SK-N-SH (cell line): Measurements from ENCODE around the gene PPTC7. TPM values are rescaled to one million over a fixed set of nuclear protein-coding genes. Genes with fewer than 3 reads are reported as not detected.

Source experiments
- CTCF ChIA-PET: fragments of 300-600, 350-600 bp; formaldehyde crosslinking; extraction: SDS; loops from one replicate; lab custom pipeline; 2021; lab: Yijun Ruan, JAX
- POLR2A ChIA-PET: fragments of 350-600 bp; sonication (Branson Sonifier 250); formaldehyde crosslinking; extraction: SDS; loops from one replicate; lab custom pipeline; 2020; ENCODE audit warnings: antibody characterized with exemption, inconsistent platforms; lab: Yijun Ruan, JAX
- DNase-seq: peaks from one replicate; pipeline ENCODE4 v3.0.0; 2012
- H2AFZ ChIP-seq: fragments of 200-600 bp; sonication (generic); 2 replicates; pipeline ENCODE4 v1.8.1; 2016; ENCODE audit warnings: antibody characterized with exemption, mild to moderate bottlenecking, low read depth
- H3F3A ChIP-seq: fragments of 200-600 bp; sonication (generic); replicated peaks from 2 replicates; pipeline ENCODE3; 2016; ENCODE audit warnings: antibody characterized with exemption, mild to moderate bottlenecking; ENCODE audit not compliant: insufficient read depth
- H3K27ac ChIP-seq, 2 experiments: fragments of 200-500 bp in 1 of 2; fragments of 200-600 bp in 1 of 2; sonication (Bioruptor generic) in 1 of 2; sonication (generic), shearing (Covaris generic) in 1 of 2; 2 replicates each; pipeline versions ENCODE4 v1.5.1 to v1.6.1; 2014 to 2016; ENCODE audit warnings: low read depth in 2 of 2, inconsistent platforms in 1 of 2, low read length in 1 of 2, mild to moderate bottlenecking in 1 of 2, mixed read lengths in 1 of 2
- H3K27me3 ChIP-seq: fragments of 200-600 bp; sonication (generic), shearing (Covaris generic); 2 replicates; pipeline ENCODE4 v1.6.1; 2016; ENCODE audit warnings: mixed run types; ENCODE audit not compliant: insufficient read depth
- H3K36me3 ChIP-seq, 2 experiments: fragments of 200-500 bp in 1 of 2; fragments of 200-600 bp in 1 of 2; sonication (Bioruptor generic) in 1 of 2; sonication (generic) in 1 of 2; replicated peaks in 1 of 2; 2 replicates each; pipeline versions ENCODE3 to v1.5.1; 2014 to 2016; ENCODE audit warnings: low read length in 1 of 2, mild to moderate bottlenecking in 1 of 2; ENCODE audit not compliant: insufficient read depth in 2 of 2, control insufficient read depth in 1 of 2
- H3K4me1 ChIP-seq, 2 experiments: fragments of 200-500 bp in 1 of 2; fragments of 200-600 bp in 1 of 2; sonication (Bioruptor generic) in 1 of 2; sonication (generic), shearing (Covaris generic) in 1 of 2; 2 replicates each; pipeline versions ENCODE4 v1.5.1 to v1.6.1; 2014 to 2016; ENCODE audit warnings: low read depth in 1 of 2, low read length in 1 of 2, mixed run types in 1 of 2; ENCODE audit not compliant: insufficient read depth in 2 of 2, control insufficient read depth in 1 of 2
- H3K4me2 ChIP-seq: fragments of 200-600 bp; sonication (generic), shearing (Covaris generic); 2 replicates; pipeline ENCODE4 v1.6.1; 2017; ENCODE audit warnings: mixed run types
- H3K4me3 ChIP-seq, 2 experiments: fragments of 200-500 bp in 1 of 2; fragments of 200-600 bp in 1 of 2; sonication (Bioruptor generic) in 1 of 2; sonication (generic), shearing (Covaris generic) in 1 of 2; 2 replicates each; pipeline versions ENCODE4 v1.5.1 to v1.8.1; 2014 to 2016; ENCODE audit warnings: low read depth in 2 of 2, inconsistent platforms in 1 of 2, low read length in 1 of 2, mild to moderate bottlenecking in 1 of 2, mixed read lengths in 1 of 2, moderate library complexity in 1 of 2
- H3K79me2 ChIP-seq: fragments of 200-600 bp; sonication (generic); 2 replicates; pipeline ENCODE4 v1.8.1; 2017; ENCODE audit warnings: mild to moderate bottlenecking; ENCODE audit not compliant: insufficient read depth
- H3K9ac ChIP-seq: fragments of 200-600 bp; sonication (generic); 2 replicates; pipeline ENCODE4 v1.6.1; 2017; ENCODE audit warnings: mixed run types
- H3K9me2 ChIP-seq: fragments of 200-600 bp; sonication (generic); 2 replicates; pipeline ENCODE4 v1.6.1; 2017; ENCODE audit warnings: mixed run types
- H3K9me3 ChIP-seq: fragments of 200-600 bp; sonication (generic); 2 replicates; pipeline ENCODE4 v1.6.1; 2017; ENCODE audit warnings: mixed run types, mild to moderate bottlenecking, moderate library complexity
- H4K20me1 ChIP-seq: fragments of 200-600 bp; sonication (generic); 2 replicates; pipeline ENCODE4 v1.6.1; 2017; ENCODE audit warnings: mild to moderate bottlenecking, mixed run types; ENCODE audit not compliant: insufficient read depth
- CHD2 ChIP-seq: fragments of 150-350 bp; IDR thresholded peaks from 2 replicates; pipeline ENCODE4 v1.6.1; 2018; ENCODE audit warnings: low read length; ENCODE audit not compliant: partially characterized antibody
- EP300 ChIP-seq, 2 experiments: IDR thresholded peaks; 2 replicates each; pipeline versions ENCODE4 v1.4.0 to v1.6.1; 2012; ENCODE audit warnings: borderline replicate concordance in 1 of 2, low read depth in 1 of 2, low read length in 1 of 2
- FOXJ3 ChIP-seq: sonication (generic); formaldehyde crosslinking; IDR thresholded peaks from 2 replicates; pipeline ENCODE4 v1.5.1; 2020; ENCODE audit warnings: mild to moderate bottlenecking, missing genetic modification reagents
- FOXM1 ChIP-seq: IDR thresholded peaks from 2 replicates; pipeline ENCODE4 v1.4.0; 2012; ENCODE audit warnings: low read depth, mild to moderate bottlenecking
- IRF3 ChIP-seq: fragments of 150-350 bp; IDR thresholded peaks from 2 replicates; pipeline ENCODE4 v1.6.1; 2016; ENCODE audit warnings: mild to moderate bottlenecking, low read depth, low read length
- MXI1 ChIP-seq: IDR thresholded peaks from 2 replicates; pipeline ENCODE4 v1.6.1; 2012; ENCODE audit warnings: mild to moderate bottlenecking, low read depth, low read length, improper control_type of control experiment
- POLR2AphosphoS5 ChIP-seq: IDR thresholded peaks from 2 replicates; pipeline ENCODE4 v1.6.1; 2012; ENCODE audit warnings: low read depth, low read length
- RXRA ChIP-seq: IDR thresholded peaks from 2 replicates; pipeline ENCODE4 v1.4.0; 2012; ENCODE audit warnings: low read depth, mild to moderate bottlenecking, borderline replicate concordance
- YY1 ChIP-seq: IDR thresholded peaks from 2 replicates; pipeline ENCODE4 v1.4.0; 2012; ENCODE audit warnings: low read depth, mild to moderate bottlenecking
- WGBS: methylation state at CpG from one replicate; pipeline ENCODE4 v1.1.6; 2017; ENCODE audit warnings: low lambda C conversion rate; 5-methylcytosine and 5-hydroxymethylcytosine counted together
- polyA plus RNA-seq, 3 experiments: library from polyadenylated mRNA; depleted of rRNA; stranded (reverse); fragments of >200 nt; gene quantifications; 2 replicates each; pipeline ENCODE4 v1.2.3, GENCODE V29; 2012

The PPTC7 gene
- polyA plus RNA-seq, 1 of the 3 experiments (the other 2 are of a cell fraction), result 9.6 TPM

DNA sequence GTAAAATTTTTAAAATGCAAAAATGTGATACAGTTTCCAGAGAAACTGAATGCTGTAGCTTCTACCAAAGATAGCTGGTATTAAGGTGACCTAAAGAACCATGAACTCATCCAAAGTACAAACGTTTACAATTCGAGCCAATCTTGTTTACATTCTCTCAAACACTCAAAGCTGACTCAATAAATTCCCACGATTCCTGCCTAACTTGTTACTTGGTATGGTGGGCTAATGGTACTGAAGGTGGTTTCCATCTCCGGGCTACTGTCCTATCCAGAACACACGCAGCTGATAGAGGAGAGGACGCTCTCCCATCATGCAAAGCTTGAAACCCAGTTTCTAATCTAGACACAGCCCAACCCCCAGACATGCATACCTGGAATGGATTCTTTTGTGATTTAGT, 49.5 kb downstream of the PPTC7 start:
- POLR2A ChIA-PET, result no interaction called here
- Histone ChIP-seq H3K9ac (no peak overlapping the region), H3K79me2 (peaks cover 9% of the 10 kb centered on the region; the same call in 1 of the 2 replicates), H4K20me1 (no peaks in the 10 kb centered on the region), H3F3A (no peaks in the 10 kb centered on the region), H3K4me3 (no peak overlapping the region), H3K4me2 (no peak overlapping the region), H3K4me1 (peaks cover 0 to 10% of the 10 kb centered on the region in 2 experiments), H3K27me3 (no peaks in the 10 kb centered on the region), H3K36me3 (peaks cover 28 to 34% of the 10 kb centered on the region in 2 experiments), H3K9me2 (no peaks in the 10 kb centered on the region), H2AFZ (no peak overlapping the region), H3K9me3 (no peaks in the 10 kb centered on the region), H3K27ac (no peak overlapping the region)
- 78% methylated on average over 6 of the region's 6 CpGs for WGBS
- CTCF ChIA-PET, result interaction anchor here (0.6 to 1.8 kb wide), 6 partner anchors 9 to 69 kb away, joined by 3 to 7 read pairs (median 4); partner anchors contain the start of genes FAM216A and GPN3
- TF ChIP-seq IRF3 (no peak), POLR2AphosphoS5 (no peak)
- no peak for DNase-seq

GRCh38 chr12:110532644-110533043, 50.5 kb downstream of the PPTC7 start:
- no peaks in the 10 kb centered on the region for H4K20me1 ChIP-seq
- ChIA-PET CTCF (interaction anchor here (0.6 to 1.8 kb wide), 5 partner anchors 10 to 82 kb away, joined by 3 to 7 read pairs (median 3); partner anchors contain the start of genes ARPC3, FAM216A and GPN3), POLR2A (no interaction called here)
- H2AFZ ChIP-seq, result no peak overlapping the region
- no peak overlapping the region for H3K4me2 ChIP-seq
- H3K27me3 ChIP-seq, result no peaks in the 10 kb centered on the region
- peaks cover 9% of the 10 kb centered on the region; the same call in 1 of the 2 replicates for H3K79me2 ChIP-seq
- TF ChIP-seq FOXJ3 (no peak), YY1 (no peak), IRF3 (no peak), CHD2 (no peak), MXI1 (no peak), FOXM1 (no peak), EP300 (IDR thresholded peaks at IDR 0.05; ENCODE audit: borderline replicate concordance in 1 of 2, low read depth in 1 of 2, low read length in 1 of 2) (no peak), RXRA (no peak)
- DNase-seq, result no peak
- no peak overlapping the region for H3K4me3 ChIP-seq
- H3K9me2 ChIP-seq, result no peaks in the 10 kb centered on the region
- H3F3A ChIP-seq, result no peaks in the 10 kb centered on the region
- no peak overlapping the region for H3K9ac ChIP-seq
- no peak overlapping the region for H3K27ac ChIP-seq
- H3K4me1 ChIP-seq, result peaks cover 0 to 10% of the 10 kb centered on the region in 2 experiments
- peaks cover 20 to 27% of the 10 kb centered on the region in 2 experiments for H3K36me3 ChIP-seq
- no peaks in the 10 kb centered on the region for H3K9me3 ChIP-seq
- WGBS, result 81% methylated on average over 3 of the region's 3 CpGs
